ENCODE results near the gene H2BK1. TPM values are rescaled to one million over a fixed set of nuclear protein-coding genes. Genes with fewer than 3 reads are reported as not detected.

H2BK1 gene
- total RNA-seq, 1 donor from 2014 or later = not detected

GRCh38 chr7:151247611-151248345, 37.5 kb upstream of the H2BK1 start:
- Mint-ChIP-seq H3K27me3 (ENCODE audit: unreplicated experiment) (no peaks in the 10 kb centered on the region), H3K9me3 (ENCODE audit: unreplicated experiment) (no peaks in the 10 kb centered on the region), H3K27ac (ENCODE audit: unreplicated experiment) (peak overlapping the region; percentile 99), H3K4me3 (ENCODE audit: unreplicated experiment) (peak overlapping the region; percentile 100), H3K36me3 (ENCODE audit: unreplicated experiment) (no peaks in the 10 kb centered on the region), H3K4me1 (ENCODE audit: unreplicated experiment) (peaks cover 66% of the 10 kb centered on the region)
- TF ChIP-seq, protein P1, sequence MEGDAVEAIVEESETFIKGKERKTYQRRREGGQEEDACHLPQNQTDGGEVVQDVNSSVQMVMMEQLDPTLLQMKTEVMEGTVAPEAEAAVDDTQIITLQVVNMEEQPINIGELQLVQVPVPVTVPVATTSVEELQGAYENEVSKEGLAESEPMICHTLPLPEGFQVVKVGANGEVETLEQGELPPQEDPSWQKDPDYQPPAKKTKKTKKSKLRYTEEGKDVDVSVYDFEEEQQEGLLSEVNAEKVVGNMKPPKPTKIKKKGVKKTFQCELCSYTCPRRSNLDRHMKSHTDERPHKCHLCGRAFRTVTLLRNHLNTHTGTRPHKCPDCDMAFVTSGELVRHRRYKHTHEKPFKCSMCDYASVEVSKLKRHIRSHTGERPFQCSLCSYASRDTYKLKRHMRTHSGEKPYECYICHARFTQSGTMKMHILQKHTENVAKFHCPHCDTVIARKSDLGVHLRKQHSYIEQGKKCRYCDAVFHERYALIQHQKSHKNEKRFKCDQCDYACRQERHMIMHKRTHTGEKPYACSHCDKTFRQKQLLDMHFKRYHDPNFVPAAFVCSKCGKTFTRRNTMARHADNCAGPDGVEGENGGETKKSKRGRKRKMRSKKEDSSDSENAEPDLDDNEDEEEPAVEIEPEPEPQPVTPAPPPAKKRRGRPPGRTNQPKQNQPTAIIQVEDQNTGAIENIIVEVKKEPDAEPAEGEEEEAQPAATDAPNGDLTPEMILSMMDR (IDR thresholded peaks at IDR 0.05) = no peak
- DNase-seq (ENCODE audit: extremely low spot score, unreplicated experiment) = no peak

GRCh38 chr7:151246851-151247580, 36.7 kb upstream of the H2BK1 start:
- no peaks in the 10 kb centered on the region for H3K9me3 Mint-ChIP-seq (ENCODE audit: unreplicated experiment)
- TF ChIP-seq, protein P1 (IDR thresholded peaks at IDR 0.05) = no peak
- no peaks in the 10 kb centered on the region for H3K36me3 Mint-ChIP-seq (ENCODE audit: unreplicated experiment)
- H3K27me3 Mint-ChIP-seq (ENCODE audit: unreplicated experiment) = no peaks in the 10 kb centered on the region
- peaks cover 60% of the 10 kb centered on the region for H3K4me1 Mint-ChIP-seq (ENCODE audit: unreplicated experiment)
- no peak for DNase-seq (ENCODE audit: extremely low spot score, unreplicated experiment)
- peak overlapping the region; percentile 99 for H3K27ac Mint-ChIP-seq (ENCODE audit: unreplicated experiment)
- peak overlapping the region; percentile 100 for H3K4me3 Mint-ChIP-seq (ENCODE audit: unreplicated experiment)

GRCh38 chr7:151246102-151246850, 36.0 kb upstream of the H2BK1 start:
- TF ChIP-seq, protein P1 (IDR thresholded peaks at IDR 0.05) = no peak
- Mint-ChIP-seq H3K4me1 (ENCODE audit: unreplicated experiment) (peaks cover 59% of the 10 kb centered on the region), H3K4me3 (ENCODE audit: unreplicated experiment) (peak overlapping the region; percentile 100)

DNA sequence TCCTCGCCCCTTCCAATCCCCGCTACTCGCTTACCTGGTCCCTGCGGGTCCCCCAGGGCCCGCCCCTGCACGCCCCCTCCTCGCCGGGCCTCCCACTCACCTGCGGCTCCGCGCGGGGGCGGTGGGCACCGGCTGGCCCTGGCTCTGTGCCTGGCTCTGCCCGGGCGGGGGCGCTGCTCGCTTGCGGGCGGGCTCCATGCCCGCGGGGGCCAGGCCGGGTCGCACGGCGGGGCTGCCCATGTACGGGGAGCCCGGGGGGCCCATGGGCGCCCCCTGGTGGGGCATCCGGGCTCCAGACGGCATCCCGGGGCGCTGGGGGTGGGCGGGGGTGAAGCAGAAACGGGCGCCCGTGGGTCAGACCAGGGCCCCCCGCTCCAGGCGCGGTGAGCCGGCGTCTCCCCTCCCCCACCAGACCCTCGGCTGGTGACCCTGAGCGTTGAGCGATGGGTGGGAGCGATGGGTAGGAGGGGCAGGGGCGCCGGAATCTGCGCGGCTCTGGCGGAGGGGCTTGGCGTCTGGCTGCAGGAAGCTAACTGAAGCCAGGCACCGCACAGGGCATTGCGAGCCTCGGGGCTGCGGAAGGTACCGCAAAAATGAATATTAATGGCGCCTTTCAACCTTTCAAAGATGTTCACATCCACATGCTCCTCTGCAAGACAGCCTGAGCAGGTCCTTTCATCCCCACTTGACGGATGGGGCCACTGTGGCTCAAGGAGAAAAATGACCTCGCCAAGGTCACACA, 35.2 kb upstream of the H2BK1 start:
- DNase-seq (ENCODE audit: extremely low spot score, unreplicated experiment) = no peak
- Mint-ChIP-seq H3K4me3 (ENCODE audit: unreplicated experiment) (peak overlapping the region; percentile 100), H3K27ac (ENCODE audit: unreplicated experiment) (peak overlapping the region; percentile 99), H3K4me1 (ENCODE audit: unreplicated experiment) (peaks cover 51% of the 10 kb centered on the region), H3K36me3 (ENCODE audit: unreplicated experiment) (peaks cover 7% of the 10 kb centered on the region), H3K27me3 (ENCODE audit: unreplicated experiment) (no peaks in the 10 kb centered on the region), H3K9me3 (ENCODE audit: unreplicated experiment) (no peaks in the 10 kb centered on the region)
- TF ChIP-seq, protein P1 (IDR thresholded peaks at IDR 0.05) = peak; percentile 71

More at GRCh38 chr7:151246102-151246850, 36.0 kb upstream of the H2BK1 start:
- Mint-ChIP-seq H3K27ac (ENCODE audit: unreplicated experiment) (peak overlapping the region; percentile 99), H3K27me3 (ENCODE audit: unreplicated experiment) (no peaks in the 10 kb centered on the region), H3K9me3 (ENCODE audit: unreplicated experiment) (no peaks in the 10 kb centered on the region), H3K36me3 (ENCODE audit: unreplicated experiment) (peaks cover 3% of the 10 kb centered on the region)
- DNase-seq (ENCODE audit: extremely low spot score, unreplicated experiment) = no peak

Measured in osteocyte (in vitro differentiated cells).